IPS-15b (cell line): ENCODE data around the gene PSEN1.

ENCODE experiments used
- H3K27me3 ChIP-seq: one replicate; pipeline ENCODE4 v1.6.1; 2013; ENCODE audit warnings: low read length; ENCODE audit not compliant: control insufficient read depth, insufficient read depth
- H3K36me3 ChIP-seq: one replicate; pipeline ENCODE4 v1.6.1; 2013; ENCODE audit warnings: low read length; ENCODE audit not compliant: control insufficient read depth, insufficient read depth
- H3K4me1 ChIP-seq: one replicate; pipeline ENCODE4 v1.6.1; 2013; ENCODE audit warnings: mild to moderate bottlenecking, low read length; ENCODE audit not compliant: control insufficient read depth, insufficient read depth
- H3K4me3 ChIP-seq: one replicate; pipeline ENCODE4 v1.5.1; 2013; ENCODE audit warnings: low read depth, low read length
- H3K9ac ChIP-seq: one replicate; pipeline ENCODE4 v1.6.1; 2013; ENCODE audit warnings: low read depth, mild to moderate bottlenecking, low read length
- H3K9me3 ChIP-seq: one replicate; pipeline ENCODE4 v1.6.1; 2013; ENCODE audit warnings: mild to moderate bottlenecking, low read length; ENCODE audit not compliant: control insufficient read depth, insufficient read depth

Gene PSEN1

DNA sequence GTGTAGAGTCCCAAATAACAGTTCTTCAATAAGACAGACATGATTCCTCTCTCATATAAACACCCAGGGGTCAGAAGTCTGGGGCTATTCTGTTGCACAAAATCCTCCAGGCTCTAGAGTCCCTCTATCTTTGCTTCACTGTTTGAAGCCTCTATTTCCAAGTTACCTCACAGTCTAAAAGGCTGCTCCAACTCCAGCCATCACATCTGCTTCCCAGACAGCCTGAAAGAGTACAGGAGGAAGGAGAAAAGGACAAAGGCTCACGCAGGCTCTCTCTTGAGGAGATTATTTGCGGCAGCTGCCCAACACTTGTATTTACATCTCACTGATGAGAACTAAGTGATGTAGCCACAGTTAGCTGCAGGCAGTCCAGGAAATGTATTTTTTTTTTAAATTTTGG lies 107.4 kb downstream of the PSEN1 start:
- no peaks in the 10 kb centered on the region for H3K36me3 ChIP-seq
- H3K9me3 ChIP-seq = no peaks in the 10 kb centered on the region
- H3K4me1 ChIP-seq = peaks cover 11% of the 10 kb centered on the region
- H3K9ac ChIP-seq = no peak overlapping the region
- H3K27me3 ChIP-seq = peaks cover 13% of the 10 kb centered on the region
- no peak overlapping the region for H3K4me3 ChIP-seq

GRCh38 chr14:73244541-73245290 lies 108.4 kb downstream of the PSEN1 start:
- H3K9ac ChIP-seq = no peak overlapping the region
- no peaks in the 10 kb centered on the region for H3K36me3 ChIP-seq
- H3K4me3 ChIP-seq = peak overlapping the region; percentile 55
- H3K27me3 ChIP-seq = peaks cover 5% of the 10 kb centered on the region
- H3K9me3 ChIP-seq = no peaks in the 10 kb centered on the region
- peaks cover 9% of the 10 kb centered on the region for H3K4me1 ChIP-seq

- Histone ChIP-seq H3K9me3 (no peaks in the 10 kb centered on the region), H3K4me3 (peak overlapping the region; percentile 55), H3K4me1 (peaks cover 9% of the 10 kb centered on the region), H3K36me3 (no peaks in the 10 kb centered on the region), H3K27me3 (peaks cover 2% of the 10 kb centered on the region), H3K9ac (no peak overlapping the region)
Observed at GRCh38 chr14:73245480-73246325, 109.4 kb downstream of the PSEN1 start.

DNA sequence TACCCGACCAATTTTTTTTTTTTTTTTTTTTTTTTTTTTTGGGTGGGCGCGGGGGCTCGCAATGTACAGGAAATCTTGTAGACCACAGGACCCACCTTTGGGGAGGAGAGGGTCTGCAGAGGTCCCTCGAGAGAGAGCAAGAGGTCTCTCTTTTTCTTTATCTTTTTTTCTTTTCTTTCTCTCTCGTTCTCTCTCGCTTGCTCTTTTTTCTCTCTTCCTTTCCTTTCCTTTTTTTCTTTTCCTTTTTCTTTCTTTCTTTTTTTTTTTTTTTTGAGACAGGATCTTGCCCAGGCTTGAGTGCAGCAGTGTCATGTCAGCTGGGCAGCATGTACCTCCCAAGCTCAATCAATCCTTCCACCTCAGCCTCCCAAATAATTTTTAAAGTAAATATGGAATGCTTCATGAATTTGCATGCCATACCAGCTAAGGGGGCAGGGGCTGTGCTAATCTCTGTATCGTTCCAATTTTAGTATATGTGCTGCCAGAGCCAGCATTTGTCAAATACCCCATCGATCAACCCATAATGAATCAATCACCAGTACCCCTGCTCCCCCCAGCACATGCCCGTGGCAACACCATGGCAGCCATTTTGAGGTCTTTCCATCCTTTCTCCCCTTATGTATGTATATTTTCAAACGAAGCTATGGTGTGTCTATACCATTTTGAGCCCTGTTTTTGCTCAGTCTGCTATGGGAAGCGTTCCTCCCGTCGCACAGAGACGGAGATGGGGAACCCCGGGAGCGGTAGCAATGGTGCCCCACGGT lies 110.3 kb downstream of the PSEN1 start:
- Histone ChIP-seq H3K36me3 (peaks cover 4% of the 10 kb centered on the region), H3K4me3 (peak overlapping the region; percentile 55), H3K27me3 (peaks cover 2% of the 10 kb centered on the region), H3K9ac (no peak overlapping the region), H3K4me1 (peaks cover 6% of the 10 kb centered on the region), H3K9me3 (no peaks in the 10 kb centered on the region)

GRCh38 chr14:73248108-73248868 lies 112.0 kb downstream of the PSEN1 start:
- Histone ChIP-seq H3K9ac (no peak overlapping the region), H3K4me1 (no peaks in the 10 kb centered on the region), H3K4me3 (no peak overlapping the region), H3K9me3 (no peaks in the 10 kb centered on the region), H3K36me3 (peaks cover 4% of the 10 kb centered on the region), H3K27me3 (peaks cover 2% of the 10 kb centered on the region)

- Histone ChIP-seq H3K36me3 (peaks cover 4% of the 10 kb centered on the region), H3K9me3 (no peaks in the 10 kb centered on the region), H3K9ac (no peak overlapping the region), H3K4me1 (no peaks in the 10 kb centered on the region), H3K4me3 (no peak overlapping the region), H3K27me3 (peaks cover 2% of the 10 kb centered on the region)
Observed at GRCh38 chr14:73249108-73249507, 112.8 kb downstream of the PSEN1 start.

GRCh38 chr14:73249564-73250316 lies 113.4 kb downstream of the PSEN1 start:
- H3K36me3 ChIP-seq = peaks cover 4% of the 10 kb centered on the region
- H3K4me3 ChIP-seq = no peak overlapping the region
- no peak overlapping the region for H3K9ac ChIP-seq
- no peaks in the 10 kb centered on the region for H3K9me3 ChIP-seq
- H3K4me1 ChIP-seq = no peaks in the 10 kb centered on the region
- peaks cover under 1% of the 10 kb centered on the region for H3K27me3 ChIP-seq

- Histone ChIP-seq H3K9me3 (no peaks in the 10 kb centered on the region), H3K9ac (no peak overlapping the region), H3K4me3 (no peak overlapping the region), H3K4me1 (no peaks in the 10 kb centered on the region), H3K27me3 (no peaks in the 10 kb centered on the region), H3K36me3 (peaks cover 4% of the 10 kb centered on the region)
Observed at GRCh38 chr14:73250317-73250713, 114.0 kb downstream of the PSEN1 start.

GRCh38 chr14:73250781-73251500 lies 114.6 kb downstream of the PSEN1 start:
- H3K9me3 ChIP-seq = no peaks in the 10 kb centered on the region
- H3K9ac ChIP-seq = no peak overlapping the region
- H3K4me1 ChIP-seq = no peaks in the 10 kb centered on the region
- H3K27me3 ChIP-seq = no peaks in the 10 kb centered on the region
- H3K36me3 ChIP-seq = peaks cover 8% of the 10 kb centered on the region
- no peak overlapping the region for H3K4me3 ChIP-seq

- H3K4me1 ChIP-seq = no peaks in the 10 kb centered on the region
- H3K9ac ChIP-seq = no peak overlapping the region
- peaks cover 10% of the 10 kb centered on the region for H3K36me3 ChIP-seq
- no peaks in the 10 kb centered on the region for H3K27me3 ChIP-seq
- no peak overlapping the region for H3K4me3 ChIP-seq
- H3K9me3 ChIP-seq = no peaks in the 10 kb centered on the region
Observed at GRCh38 chr14:73251516-73252215, 115.4 kb downstream of the PSEN1 start.
